ENCODE measurements around the gene GAGE12E.
"Not testable (repeated sequence)": the region's sequence is repeated elsewhere in the genome, so short reads cannot be mapped to it uniquely, and the experiment has no call there.

GRCh38 chrX:49570100-49570499, 19.0 kb downstream of the GAGE12E start, which contains the start of gene GAGE12G:
- not testable (repeated sequence) for TF ChIP-seq CTCF, POLR2A (IDR thresholded peaks at IDR 0.05)
